ENCODE measurements around the gene CHST13. TPM values are rescaled to one million over a fixed set of nuclear protein-coding genes. Genes with fewer than 3 reads are reported as not detected.
"Not testable (repeated sequence)": the region's sequence is repeated elsewhere in the genome, so short reads cannot be mapped to it uniquely, and the experiment has no call there.

Gene CHST13
- polyA plus RNA-seq, 3 donors: 16.6 to 41.8 (median 39.2) TPM

DNA sequence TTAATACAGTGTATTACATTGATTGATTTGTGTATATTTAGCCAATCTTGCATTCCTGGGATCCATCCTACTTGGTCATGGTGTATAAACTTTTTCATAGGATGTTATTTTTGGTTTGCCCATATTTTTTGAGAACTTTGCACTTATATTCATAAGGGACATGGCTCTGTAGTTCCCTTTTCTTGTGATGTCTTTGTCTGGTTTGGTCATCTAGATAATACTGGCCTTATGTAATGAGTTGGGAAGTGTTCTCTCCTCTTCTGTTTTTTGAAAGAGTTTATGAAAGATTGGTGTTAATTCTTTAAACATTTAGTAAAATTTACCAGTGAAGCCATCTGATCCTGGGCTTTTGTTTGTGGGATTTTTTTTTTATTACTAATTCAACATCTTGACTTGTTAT lies 9.6 kb downstream of the CHST13 start:
- Histone ChIP-seq H3K79me2 (ENCODE audit: insufficient read depth, low read length) (peaks cover 26% of the 10 kb centered on the region), H3K9ac (ENCODE audit: insufficient read depth, low read length, poor library complexity, severe bottlenecking) (no peak overlapping the region), H3K4me3 (replicated peaks in 1 of 3; ENCODE audit: low read depth in 2 of 3, low read length in 3 of 3) (no peak overlapping the region), H3K4me2 (replicated peaks; ENCODE audit: extremely low read depth, low read length, poor library complexity, severe bottlenecking) (no peak overlapping the region), H3K27ac (ENCODE audit: low read depth in 1 of 2, low read length in 2 of 2) (peak overlapping the region in 1 of 2 donors; percentile 62), H3K9me3 (replicated peaks in 1 of 2; ENCODE audit: control insufficient read depth in 1 of 2, insufficient read depth in 1 of 2, low read length in 2 of 2) (no peaks in the 10 kb centered on the region), H4K20me1 (ENCODE audit: insufficient read depth, low read length) (no peaks in the 10 kb centered on the region), H3K27me3 (ENCODE audit: control insufficient read depth in 2 of 2, insufficient read depth in 2 of 2, low read length in 2 of 2) (no peaks in the 10 kb centered on the region), H3K36me3 (replicated peaks in 1 of 2; ENCODE audit: control insufficient read depth in 1 of 2, insufficient read depth in 2 of 2, low read length in 2 of 2) (peaks cover 8 to 34% of the 10 kb centered on the region in 2 donors), H3K4me1 (ENCODE audit: control insufficient read depth in 1 of 2, insufficient read depth in 2 of 2, low read length in 2 of 2) (peaks cover 50 to 58% of the 10 kb centered on the region in 2 donors), H2AFZ (ENCODE audit: insufficient read depth, low read depth, low read length, poor library complexity, severe bottlenecking) (no peak overlapping the region)
- H3K36me3 Mint-ChIP-seq: peaks cover 12 to 30% of the 10 kb centered on the region in 2 donors
- H3K27ac Mint-ChIP-seq: peak overlapping the region in 6 of 7 donors; percentile 33 to 87 (median 66)
- intact Hi-C loops (cut with micrococcal nuclease): loop anchor here in 1 of 2 donors (5.0 kb wide), 1 partner anchor 449 kb away; the partner anchor contains the start of gene PLXNA1
- H3K4me1 Mint-ChIP-seq: peaks cover 46% of the 10 kb centered on the region
- peak in 2 of 3 donors; percentile 41 to 42 for DNase-seq
- H3K9me3 Mint-ChIP-seq: peaks cover 0 to 5% (median 0%) of the 10 kb centered on the region in 7 donors
- TF ChIP-seq CTCF (IDR thresholded peaks at IDR 0.05): no peak
- peak overlapping the region in 1 of 2 donors; percentile 21 for H3K4me3 Mint-ChIP-seq
- peaks cover 0 to 1% (median 0%) of the 10 kb centered on the region in 3 donors for H3K27me3 Mint-ChIP-seq (ENCODE audit: low read depth in 3 of 3)

DNA sequence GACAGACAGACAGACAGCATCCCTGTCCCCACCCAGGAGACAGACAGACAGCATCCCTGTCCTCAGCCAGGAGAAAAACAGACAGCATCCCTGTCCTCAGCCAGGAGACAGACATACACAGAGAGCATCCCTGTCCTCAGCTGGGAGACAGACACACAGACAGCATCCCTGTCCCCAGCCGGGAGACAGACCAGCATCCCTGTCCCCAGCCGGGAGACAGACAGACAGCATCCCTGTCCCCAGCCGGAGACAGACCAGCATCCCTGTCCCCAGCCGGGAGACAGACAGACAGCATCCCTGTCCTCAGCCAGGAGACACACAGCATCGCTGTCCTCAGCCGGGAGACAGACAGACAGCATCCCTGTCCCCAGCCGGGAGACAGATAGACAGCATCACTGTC lies 10.8 kb downstream of the CHST13 start:
- peaks cover 24% of the 10 kb centered on the region for H3K79me2 ChIP-seq (ENCODE audit: insufficient read depth, low read length)
- not testable (repeated sequence) for H3K9ac ChIP-seq (ENCODE audit: insufficient read depth, low read length, poor library complexity, severe bottlenecking); H3K4me2 ChIP-seq (replicated peaks; ENCODE audit: extremely low read depth, low read length, poor library complexity, severe bottlenecking); DNase-seq; H3K9me3 Mint-ChIP-seq; H3K27ac ChIP-seq (ENCODE audit: low read depth in 1 of 2, low read length in 2 of 2); H3K27me3 ChIP-seq (ENCODE audit: control insufficient read depth in 2 of 2, insufficient read depth in 2 of 2, low read length in 2 of 2); H3K4me3 Mint-ChIP-seq; H3K4me3 ChIP-seq (replicated peaks in 1 of 3; ENCODE audit: low read depth in 2 of 3, low read length in 3 of 3); H3K9me3 ChIP-seq (replicated peaks in 1 of 2; ENCODE audit: control insufficient read depth in 1 of 2, insufficient read depth in 1 of 2, low read length in 2 of 2); H4K20me1 ChIP-seq (ENCODE audit: insufficient read depth, low read length); H3K27me3 Mint-ChIP-seq (ENCODE audit: low read depth in 3 of 3); H2AFZ ChIP-seq (ENCODE audit: insufficient read depth, low read depth, low read length, poor library complexity, severe bottlenecking)
- intact Hi-C loops (cut with micrococcal nuclease): loop anchor here in 1 of 2 donors (5.0 kb wide), 1 partner anchor 448 kb away; the partner anchor contains the start of gene PLXNA1
- 88% methylated on average over 5 of the region's 7 CpGs for WGBS (ENCODE audit: insufficient coverage)
- Mint-ChIP-seq H3K27ac (peak overlapping the region in 1 of 7 donors; percentile 47), H3K36me3 (peaks cover 12 to 36% of the 10 kb centered on the region in 2 donors), H3K4me1 (peaks cover 39% of the 10 kb centered on the region)
- peaks cover 8 to 34% of the 10 kb centered on the region in 2 donors for H3K36me3 ChIP-seq (replicated peaks in 1 of 2; ENCODE audit: control insufficient read depth in 1 of 2, insufficient read depth in 2 of 2, low read length in 2 of 2)
- peaks cover 39 to 49% of the 10 kb centered on the region in 2 donors for H3K4me1 ChIP-seq (ENCODE audit: control insufficient read depth in 1 of 2, insufficient read depth in 2 of 2, low read length in 2 of 2)

Data from CD14-positive monocyte (primary cell).